ENCODE measurements around the gene CDYL2.

- TF ChIP-seq CTCF (IDR thresholded peaks at IDR 0.05) (no peak), POLR2A (IDR thresholded peaks at IDR 0.05) (no peak), EP300 (IDR thresholded peaks at IDR 0.05) (no peak)
These were observed 99.5 kb downstream of the CDYL2 start for GRCh38 chr16:80704751-80705505.
